ENCODE measurements around the gene FBXL4.

FBXL4 gene

DNA sequence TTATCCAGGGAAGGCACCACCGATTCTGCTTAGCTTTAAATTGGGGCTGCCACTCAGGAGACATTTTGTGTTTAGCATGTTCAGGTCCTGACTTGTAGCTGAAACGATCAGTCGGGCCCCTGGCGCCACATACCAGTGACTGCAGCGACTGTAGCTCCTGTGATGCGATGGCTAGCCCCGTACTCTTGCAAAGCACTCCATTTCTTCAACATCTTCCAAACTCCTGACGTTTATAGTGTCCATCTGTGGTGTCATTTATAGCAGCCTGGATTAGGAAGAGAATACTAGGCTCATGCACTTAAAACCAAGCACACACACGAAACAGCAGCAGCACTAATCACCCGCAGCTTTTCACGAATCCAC is 100.3 kb downstream of the FBXL4 start:
- H3K9ac ChIP-seq (ENCODE audit: low read depth, low read length), result no peak overlapping the region
- H3K36me3 ChIP-seq (ENCODE audit: control insufficient read depth, insufficient read depth, low read length), result no peaks in the 10 kb centered on the region
- H3K27me3 ChIP-seq (ENCODE audit: control insufficient read depth, insufficient read depth, low read length), result peaks cover 69% of the 10 kb centered on the region
- no peak overlapping the region for H3K27ac ChIP-seq (ENCODE audit: low read depth, low read length)
- peaks cover 14% of the 10 kb centered on the region for H3K4me1 ChIP-seq (ENCODE audit: control insufficient read depth, insufficient read depth, low read length)
- peak overlapping the region; percentile 52 for H3K4me3 ChIP-seq (ENCODE audit: low read depth, low read length)
- H3K9me3 ChIP-seq (ENCODE audit: control insufficient read depth, insufficient read depth, low read length), result no peaks in the 10 kb centered on the region

- Histone ChIP-seq H3K27me3 (ENCODE audit: control insufficient read depth, insufficient read depth, low read length) (peaks cover 83% of the 10 kb centered on the region), H3K27ac (ENCODE audit: low read depth, low read length) (no peak overlapping the region), H3K4me1 (ENCODE audit: control insufficient read depth, insufficient read depth, low read length) (peaks cover 14% of the 10 kb centered on the region), H3K4me3 (ENCODE audit: low read depth, low read length) (no peak overlapping the region), H3K9me3 (ENCODE audit: control insufficient read depth, insufficient read depth, low read length) (no peaks in the 10 kb centered on the region), H3K9ac (ENCODE audit: low read depth, low read length) (no peak overlapping the region), H3K36me3 (ENCODE audit: control insufficient read depth, insufficient read depth, low read length) (no peaks in the 10 kb centered on the region)
Observed at GRCh38 chr6:98846021-98846380, 101.7 kb downstream of the FBXL4 start.

DNA sequence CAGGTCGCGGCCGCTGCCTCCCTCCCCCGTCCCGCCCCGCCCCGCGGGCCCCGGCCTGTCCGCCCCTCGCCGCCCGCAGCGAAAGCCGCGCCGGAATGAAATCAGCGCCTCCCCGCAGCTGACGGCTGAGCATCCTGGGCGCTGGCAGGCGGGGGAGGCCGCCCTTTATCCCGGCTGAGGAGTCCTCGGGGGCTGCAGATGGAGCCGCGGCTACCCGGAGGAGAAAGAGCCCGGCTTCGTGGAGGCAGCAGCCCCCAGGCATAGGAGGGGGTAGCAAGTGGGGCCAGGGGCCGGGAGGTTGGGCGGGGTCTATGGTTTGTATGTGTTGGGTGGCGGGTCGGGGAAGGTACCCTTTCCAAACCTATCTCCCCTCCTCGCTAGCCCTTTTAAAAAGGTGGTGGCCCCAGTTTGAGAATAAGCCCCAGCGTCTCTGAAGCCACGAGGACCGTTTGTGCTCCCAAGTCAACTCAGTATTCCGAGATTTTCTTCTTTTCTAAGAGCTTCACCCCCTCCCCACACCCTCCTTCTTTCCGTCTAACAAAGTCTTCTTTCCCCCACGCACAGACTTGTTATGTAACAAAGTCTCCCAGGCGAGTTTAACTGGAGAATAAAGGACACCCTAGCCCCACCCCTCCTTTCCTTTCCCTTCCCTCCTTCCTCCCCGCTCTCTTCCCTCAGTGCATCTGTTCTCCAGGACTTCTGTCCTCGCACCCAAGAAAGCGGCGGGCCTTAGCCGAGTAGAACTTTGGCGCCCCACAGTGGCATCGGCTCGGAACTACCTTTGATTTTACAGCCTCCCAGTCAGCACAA is 102.3 kb downstream of the FBXL4 start:
- Histone ChIP-seq H3K9me3 (ENCODE audit: control insufficient read depth, insufficient read depth, low read length) (no peaks in the 10 kb centered on the region), H3K27me3 (ENCODE audit: control insufficient read depth, insufficient read depth, low read length) (peaks cover 89% of the 10 kb centered on the region), H3K36me3 (ENCODE audit: control insufficient read depth, insufficient read depth, low read length) (no peaks in the 10 kb centered on the region), H3K27ac (ENCODE audit: low read depth, low read length) (no peak overlapping the region), H3K9ac (ENCODE audit: low read depth, low read length) (no peak overlapping the region), H3K4me1 (ENCODE audit: control insufficient read depth, insufficient read depth, low read length) (peaks cover 14% of the 10 kb centered on the region), H3K4me3 (ENCODE audit: low read depth, low read length) (peak overlapping the region; percentile 56)

GRCh38 chr6:98844244-98845210 is 103.2 kb downstream of the FBXL4 start:
- H3K4me1 ChIP-seq (ENCODE audit: control insufficient read depth, insufficient read depth, low read length), result peaks cover 14% of the 10 kb centered on the region

DNA sequence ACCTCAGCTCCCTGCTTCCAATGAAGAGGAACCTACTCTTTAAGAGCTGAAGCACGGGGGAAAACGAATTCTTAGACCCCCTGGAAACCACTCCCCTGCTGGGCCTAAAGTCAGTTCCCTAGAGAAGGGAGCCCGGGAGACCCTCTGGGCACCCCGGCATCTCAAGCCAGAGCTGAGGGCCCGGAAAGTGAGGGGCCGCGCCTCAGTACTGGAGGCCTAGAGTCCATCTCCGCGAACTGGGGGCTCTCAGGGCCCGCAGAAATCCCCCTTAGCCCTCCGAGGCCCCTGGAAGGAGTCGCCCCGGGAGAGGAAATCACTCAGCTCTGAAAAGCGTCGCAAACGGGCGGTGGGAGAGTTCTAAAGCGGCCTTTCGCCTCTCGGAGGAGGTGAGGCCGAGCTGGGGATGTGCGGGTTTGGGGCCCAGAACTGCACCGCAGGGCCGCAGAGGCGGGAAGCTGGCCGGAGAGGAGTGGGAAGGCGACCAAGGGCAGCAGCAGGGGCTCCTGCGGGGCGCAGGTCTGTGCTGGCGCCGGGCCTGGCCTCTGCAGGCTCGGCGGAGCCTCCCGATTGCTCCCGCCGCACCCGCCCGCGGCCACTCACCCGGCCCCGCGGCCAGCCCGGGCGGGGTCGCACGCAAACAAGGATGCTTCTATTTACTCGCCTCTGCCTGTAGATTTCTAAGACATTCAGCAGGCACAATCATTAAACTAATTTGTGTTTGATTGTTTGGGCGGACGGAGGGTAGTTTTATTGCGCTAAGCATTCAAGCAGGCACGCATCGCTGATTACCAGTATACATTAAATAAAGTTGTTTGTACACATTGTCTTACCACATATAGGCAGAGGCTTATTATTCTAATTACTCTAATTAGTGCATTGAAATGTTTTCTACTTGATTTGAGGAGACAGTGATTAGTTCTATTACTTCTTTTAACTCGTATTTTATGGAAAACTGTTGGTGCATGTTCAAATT is 104.2 kb downstream of the FBXL4 start:
- no peak overlapping the region for H3K27ac ChIP-seq (ENCODE audit: low read depth, low read length)
- H3K4me3 ChIP-seq (ENCODE audit: low read depth, low read length), result peak overlapping the region; percentile 48; the same call in 1 of the 2 replicates
- no peak overlapping the region for H3K9ac ChIP-seq (ENCODE audit: low read depth, low read length)
- H3K27me3 ChIP-seq (ENCODE audit: control insufficient read depth, insufficient read depth, low read length), result peaks cover 98% of the 10 kb centered on the region
- no peaks in the 10 kb centered on the region for H3K36me3 ChIP-seq (ENCODE audit: control insufficient read depth, insufficient read depth, low read length)
- H3K4me1 ChIP-seq (ENCODE audit: control insufficient read depth, insufficient read depth, low read length), result peaks cover 19% of the 10 kb centered on the region
- H3K9me3 ChIP-seq (ENCODE audit: control insufficient read depth, insufficient read depth, low read length), result no peaks in the 10 kb centered on the region

More at GRCh38 chr6:98844244-98845210, 103.2 kb downstream of the FBXL4 start:
- Histone ChIP-seq H3K27ac (ENCODE audit: low read depth, low read length) (no peak overlapping the region), H3K27me3 (ENCODE audit: control insufficient read depth, insufficient read depth, low read length) (peaks cover 98% of the 10 kb centered on the region), H3K9me3 (ENCODE audit: control insufficient read depth, insufficient read depth, low read length) (no peaks in the 10 kb centered on the region), H3K9ac (ENCODE audit: low read depth, low read length) (no peak overlapping the region), H3K36me3 (ENCODE audit: control insufficient read depth, insufficient read depth, low read length) (no peaks in the 10 kb centered on the region), H3K4me3 (ENCODE audit: low read depth, low read length) (peak overlapping the region; percentile 56)

DNA sequence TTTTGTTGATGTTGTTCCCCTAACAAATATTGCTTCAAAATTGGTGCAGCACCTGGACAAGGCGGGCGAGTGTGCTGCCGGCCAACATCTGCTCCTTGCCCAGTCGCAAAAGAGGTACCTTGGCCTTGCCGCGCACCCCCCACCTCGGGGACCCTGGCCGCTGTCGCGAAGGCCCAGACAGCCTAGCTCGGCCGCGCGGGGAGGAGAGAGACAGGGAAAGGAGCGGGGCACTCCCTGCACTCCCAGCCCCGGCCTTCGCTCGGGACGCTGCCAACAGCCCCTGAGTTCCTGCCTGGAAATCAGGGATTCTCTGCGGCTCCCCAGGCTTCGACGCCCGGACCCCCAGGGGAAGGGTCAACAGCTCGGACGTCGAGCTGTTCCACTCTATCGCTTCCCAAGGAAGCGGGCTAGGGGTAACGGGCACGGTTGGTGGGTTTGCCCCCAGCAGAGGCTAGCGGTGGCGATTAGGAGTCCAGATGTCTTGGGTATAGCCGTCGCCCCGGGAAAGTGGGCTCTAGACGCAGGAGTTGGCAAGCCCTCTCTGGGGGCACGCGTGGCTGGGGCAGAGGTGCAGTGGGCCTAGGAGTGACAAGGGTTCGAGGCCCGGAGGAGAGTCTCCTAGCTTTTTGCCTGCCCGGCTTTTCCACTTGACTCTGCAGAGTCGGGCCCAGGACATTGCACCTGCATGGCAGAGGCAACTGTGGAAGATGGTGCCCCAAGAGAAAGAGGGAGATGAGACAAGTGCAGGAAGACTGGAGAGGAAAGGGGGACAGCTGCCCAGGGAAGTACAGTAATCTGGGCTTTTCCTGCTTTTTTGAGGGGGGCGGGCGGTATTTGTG is 105.2 kb downstream of the FBXL4 start:
- no peak overlapping the region for H3K9ac ChIP-seq (ENCODE audit: low read depth, low read length)
- peaks cover 98% of the 10 kb centered on the region for H3K27me3 ChIP-seq (ENCODE audit: control insufficient read depth, insufficient read depth, low read length)
- no peak overlapping the region for H3K27ac ChIP-seq (ENCODE audit: low read depth, low read length)
- no peaks in the 10 kb centered on the region for H3K9me3 ChIP-seq (ENCODE audit: control insufficient read depth, insufficient read depth, low read length)
- H3K4me3 ChIP-seq (ENCODE audit: low read depth, low read length), result peak overlapping the region; percentile 48
- H3K36me3 ChIP-seq (ENCODE audit: control insufficient read depth, insufficient read depth, low read length), result no peaks in the 10 kb centered on the region
- peaks cover 28% of the 10 kb centered on the region for H3K4me1 ChIP-seq (ENCODE audit: control insufficient read depth, insufficient read depth, low read length)

DNA sequence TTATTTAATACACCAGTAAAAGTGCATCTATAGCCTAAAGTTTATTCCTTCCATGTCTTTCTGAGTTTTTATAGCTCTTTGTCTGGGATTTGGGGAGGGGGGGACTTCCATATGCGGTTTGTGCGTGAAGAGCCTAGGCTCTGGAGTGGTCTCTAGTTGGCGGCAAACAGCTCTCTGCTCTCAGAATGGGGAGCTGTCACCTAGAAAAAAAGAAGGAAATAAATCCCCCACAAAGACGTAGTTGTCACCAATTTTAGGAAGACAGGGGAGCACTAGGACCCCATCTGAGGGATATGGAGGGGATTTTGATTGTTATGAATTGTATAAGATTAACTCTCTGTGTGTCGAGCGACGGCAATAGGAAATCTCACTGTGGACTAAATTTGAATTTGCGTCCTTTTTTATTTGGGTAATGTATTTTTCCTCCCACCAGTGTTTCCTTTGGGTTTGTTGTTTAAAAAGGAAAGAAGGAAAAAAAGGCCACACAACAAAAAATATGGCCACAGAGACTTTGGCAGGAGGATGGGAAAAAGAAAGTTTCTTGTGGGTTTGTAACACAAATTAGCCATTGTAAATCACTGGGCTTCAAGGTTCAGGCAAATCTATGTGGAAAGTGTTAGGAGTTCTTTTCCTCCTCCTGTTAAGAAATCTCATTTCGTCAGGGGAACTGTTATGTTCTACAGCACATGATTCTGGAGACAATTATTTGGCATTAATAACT is 106.0 kb downstream of the FBXL4 start:
- Histone ChIP-seq H3K36me3 (ENCODE audit: control insufficient read depth, insufficient read depth, low read length) (no peaks in the 10 kb centered on the region), H3K4me3 (ENCODE audit: low read depth, low read length) (peak overlapping the region; percentile 48; the same call in 1 of the 2 replicates), H3K9ac (ENCODE audit: low read depth, low read length) (no peak overlapping the region), H3K9me3 (ENCODE audit: control insufficient read depth, insufficient read depth, low read length) (no peaks in the 10 kb centered on the region), H3K4me1 (ENCODE audit: control insufficient read depth, insufficient read depth, low read length) (peaks cover 36% of the 10 kb centered on the region), H3K27ac (ENCODE audit: low read depth, low read length) (no peak overlapping the region), H3K27me3 (ENCODE audit: control insufficient read depth, insufficient read depth, low read length) (peaks cover 98% of the 10 kb centered on the region)

DNA sequence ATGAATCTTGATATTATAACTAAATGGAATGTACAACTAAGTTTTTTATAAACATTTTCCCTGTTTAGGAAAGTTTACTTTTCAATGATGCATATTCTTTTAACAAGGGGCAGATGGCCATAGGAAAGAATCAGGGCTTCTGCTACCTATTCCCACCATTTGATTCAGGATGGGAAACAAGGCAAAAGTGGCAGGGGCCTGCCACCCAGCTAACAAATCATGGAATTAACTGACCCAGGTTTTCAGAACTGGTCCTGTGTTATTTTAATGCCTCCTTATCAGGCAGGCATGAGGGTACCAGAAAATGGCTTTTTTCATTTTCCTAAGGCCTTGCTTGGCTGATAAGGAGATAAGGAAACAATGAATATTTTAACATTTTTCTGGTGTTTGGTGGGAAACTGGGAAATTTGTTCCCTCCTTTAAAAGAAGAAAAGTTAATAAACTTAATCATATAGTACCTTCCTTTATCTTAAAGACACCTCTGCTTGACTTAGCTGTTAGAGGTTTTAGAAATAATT is 106.7 kb downstream of the FBXL4 start:
- Histone ChIP-seq H3K9ac (ENCODE audit: low read depth, low read length) (no peak overlapping the region), H3K27me3 (ENCODE audit: control insufficient read depth, insufficient read depth, low read length) (peaks cover 98% of the 10 kb centered on the region), H3K4me3 (ENCODE audit: low read depth, low read length) (no peak overlapping the region), H3K36me3 (ENCODE audit: control insufficient read depth, insufficient read depth, low read length) (no peaks in the 10 kb centered on the region), H3K9me3 (ENCODE audit: control insufficient read depth, insufficient read depth, low read length) (no peaks in the 10 kb centered on the region), H3K4me1 (ENCODE audit: control insufficient read depth, insufficient read depth, low read length) (peaks cover 43% of the 10 kb centered on the region), H3K27ac (ENCODE audit: low read depth, low read length) (no peak overlapping the region)

GRCh38 chr6:98840385-98840784 is 107.4 kb downstream of the FBXL4 start:
- Histone ChIP-seq H3K36me3 (ENCODE audit: control insufficient read depth, insufficient read depth, low read length) (no peaks in the 10 kb centered on the region), H3K4me3 (ENCODE audit: low read depth, low read length) (no peak overlapping the region), H3K27ac (ENCODE audit: low read depth, low read length) (no peak overlapping the region), H3K9me3 (ENCODE audit: control insufficient read depth, insufficient read depth, low read length) (no peaks in the 10 kb centered on the region), H3K9ac (ENCODE audit: low read depth, low read length) (no peak overlapping the region), H3K27me3 (ENCODE audit: control insufficient read depth, insufficient read depth, low read length) (peaks cover 99% of the 10 kb centered on the region), H3K4me1 (ENCODE audit: control insufficient read depth, insufficient read depth, low read length) (peaks cover 47% of the 10 kb centered on the region)
